G401 (cell line): ENCODE data around the gene C1orf198. TPM values are rescaled to one million over a fixed set of nuclear protein-coding genes. Genes with fewer than 3 reads are reported as not detected.

Experiments used
- DNase-seq: peaks from one replicate; pipeline ENCODE4 v3.0.0-alpha.2; 2015; ENCODE audit warnings: low spot score
- in situ Hi-C: cut with HindIII; loops from 2 replicates; pipeline ENCODE4 v1.10.0; 2016; ENCODE audit warnings: low sequenced_read_pairs, mixed read lengths
- total RNA-seq: library from RNA; depleted of rRNA; stranded (reverse); fragments of >200 nt; shearing (Covaris generic); gene quantifications from 2 replicates; pipeline ENCODE4 v1.2.3, GENCODE V29; 2014; rRNA removed

C1orf198 gene
- total RNA-seq, 1 experiment from 2014 or later: 35.6 TPM

DNA sequence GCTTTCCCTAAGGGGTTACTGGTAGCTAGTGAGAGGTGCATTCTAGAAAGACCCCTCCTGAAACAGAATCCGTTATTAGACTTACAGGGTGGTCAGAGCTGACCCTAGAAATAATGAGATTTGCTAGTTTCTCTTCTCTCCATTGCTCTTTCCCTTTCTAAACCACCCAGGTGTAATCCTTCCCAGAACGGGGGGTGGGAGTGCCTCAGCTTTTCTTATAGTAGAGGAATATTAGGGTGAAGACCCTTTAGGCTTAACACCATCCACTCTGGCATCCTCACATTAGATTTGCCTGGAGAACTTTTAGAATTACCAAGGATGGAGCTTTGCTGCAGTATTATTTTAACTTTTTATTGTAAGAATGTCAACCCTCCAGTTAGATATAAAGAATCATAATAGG, 71.7 kb downstream of the C1orf198 start:
- no peak for DNase-seq
- in situ Hi-C loops: no loop called here

DNA sequence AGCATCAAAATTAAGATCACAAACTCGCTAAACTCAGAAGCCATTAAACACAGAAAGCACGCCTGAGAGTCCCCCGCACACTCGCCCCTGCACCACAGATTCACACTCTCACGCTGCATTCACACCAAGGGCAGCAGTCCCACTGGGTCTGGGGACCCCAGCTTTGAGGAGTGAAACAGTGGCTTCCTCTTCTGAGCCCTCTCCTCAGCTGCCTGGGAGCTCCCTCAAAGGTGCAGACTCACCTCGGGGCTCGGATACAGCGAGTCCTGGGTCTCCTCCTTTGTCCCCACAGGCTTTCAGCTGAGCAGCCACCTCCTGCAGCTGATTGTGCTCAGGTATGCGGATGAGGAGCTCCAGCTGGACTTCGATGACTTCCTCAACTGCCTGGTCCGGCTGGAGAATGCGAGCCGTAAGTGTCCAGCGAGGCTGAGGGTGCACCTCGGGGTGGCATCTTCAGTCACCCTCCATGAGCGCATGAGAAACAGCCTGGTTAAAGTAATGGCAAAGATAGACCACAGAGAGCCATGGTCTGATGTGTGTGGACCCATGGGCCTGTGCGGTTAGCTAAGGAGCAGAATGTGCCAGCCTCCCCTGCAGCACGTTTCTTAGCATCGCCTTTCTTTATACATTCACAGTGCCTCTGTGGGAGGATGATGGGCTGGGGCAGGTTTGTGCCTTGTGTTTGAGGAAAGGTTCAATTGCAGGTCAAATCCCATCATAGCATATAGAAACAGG, 73.3 kb downstream of the C1orf198 start:
- in situ Hi-C loops: no loop called here
- DNase-seq: no peak

GRCh38 chr1:230794431-230794830, 73.9 kb downstream of the C1orf198 start:
- in situ Hi-C loops: no loop called here
- peak; percentile 72 for DNase-seq

- in situ Hi-C loops: no loop called here
- no peak for DNase-seq
These were observed 74.9 kb downstream of the C1orf198 start for GRCh38 chr1:230793463-230793745.

DNA sequence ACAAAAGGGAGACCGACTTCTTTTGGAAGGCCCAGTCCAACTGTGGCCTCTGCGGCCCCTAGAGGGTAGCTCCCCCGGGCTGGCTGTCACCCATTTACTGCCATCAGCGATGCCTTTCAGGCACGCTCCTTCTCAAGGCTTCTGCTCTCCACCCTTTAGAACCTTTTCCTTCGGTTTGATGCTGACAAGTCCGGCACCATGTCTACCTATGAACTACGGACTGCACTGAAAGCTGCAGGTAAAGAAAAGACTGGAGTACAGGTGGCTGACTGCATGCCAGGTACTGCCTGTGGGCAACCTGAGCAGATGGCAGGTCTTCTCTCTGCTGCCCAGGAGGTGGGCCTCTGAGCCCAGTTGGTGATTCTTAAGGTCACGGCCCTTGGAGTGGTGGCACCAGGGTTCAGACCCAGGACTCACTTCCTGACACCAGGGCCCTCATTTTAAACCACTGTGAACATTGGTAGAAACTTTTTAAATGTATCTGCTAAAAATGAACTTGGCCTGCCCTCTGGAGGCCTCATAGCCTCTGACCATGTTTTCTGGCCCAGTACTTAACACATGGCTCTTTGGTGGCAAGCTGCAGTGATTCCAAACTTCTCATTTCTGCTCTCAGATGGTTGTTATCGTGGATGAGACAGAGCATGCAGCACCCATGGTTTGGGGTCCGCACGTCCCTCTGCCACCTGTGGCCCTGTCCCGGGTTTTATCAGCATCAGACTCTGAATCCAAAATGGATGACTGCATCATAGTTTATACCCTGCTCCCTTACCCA, 75.4 kb downstream of the C1orf198 start:
- peak; percentile 21 for DNase-seq
- in situ Hi-C loops: no loop called here

GRCh38 chr1:230791986-230792564, 76.2 kb downstream of the C1orf198 start:
- in situ Hi-C loops: no loop called here
- no peak for DNase-seq

- in situ Hi-C loops: no loop called here
- no peak for DNase-seq
These were observed 78.3 kb downstream of the C1orf198 start for GRCh38 chr1:230790026-230790425.

GRCh38 chr1:230788561-230789275, 79.6 kb downstream of the C1orf198 start:
- no peak for DNase-seq
- in situ Hi-C loops: no loop called here

DNA sequence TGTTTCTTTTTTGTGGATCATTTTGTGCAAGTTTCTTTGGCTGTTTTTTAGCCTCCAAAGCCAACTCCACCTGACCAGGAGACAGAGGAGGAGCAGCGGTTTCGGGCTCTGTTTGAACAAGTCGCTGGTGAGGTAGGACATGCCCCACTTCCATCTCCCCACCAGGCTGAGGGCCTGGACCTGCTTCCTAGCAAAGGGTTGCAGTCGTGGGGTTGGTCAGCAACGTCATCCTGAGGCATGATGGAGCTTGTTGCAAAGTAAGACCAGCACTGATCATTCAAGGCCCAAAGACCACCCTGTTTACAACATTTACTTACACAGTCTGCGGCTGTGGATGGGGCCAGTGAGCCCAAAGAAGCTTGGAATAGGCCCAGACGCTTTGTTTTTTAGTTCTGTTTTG, 80.8 kb downstream of the C1orf198 start:
- DNase-seq: no peak
- in situ Hi-C loops: no loop called here

Other genes starting within 250 kb of the C1orf198 start
- 24.5 and 35.5 TPM in 2 replicates for gene COG2, start 226.0 kb downstream of the C1orf198 start, total RNA-seq
- gene AGT, start 154.4 kb downstream of the C1orf198 start, total RNA-seq: not detected in 2 replicates
- 0.20 TPM in 1 of 2 replicates, not detected in the other for gene CAPN9, start 121.1 kb downstream of the C1orf198 start, total RNA-seq
- gene TTC13, start 110.3 kb upstream of the C1orf198 start, total RNA-seq: 3.5 and 14.8 TPM in 2 replicates
- gene ARV1, start 110.6 kb upstream of the C1orf198 start, total RNA-seq: 12.2 and 13.5 TPM in 2 replicates
- gene FAM89A, start 171.7 kb upstream of the C1orf198 start, total RNA-seq: 0.74 and 3.1 TPM in 2 replicates